ENCODE measurements around the gene PDZD8. TPM values are rescaled to one million over a fixed set of nuclear protein-coding genes. Genes with fewer than 3 reads are reported as not detected.
"Not testable (repeated sequence)": the region's sequence is repeated elsewhere in the genome, so short reads cannot be mapped to it uniquely, and the experiment has no call there.

PDZD8 gene
- total RNA-seq, 1 donor = 46.9 TPM

- DNase-seq (ENCODE audit: low read depth in 2 of 3, low spot score in 2 of 3) = no peak
These were observed 24.3 kb downstream of the PDZD8 start for GRCh38 chr10:117350909-117351308.

- no peak for DNase-seq (ENCODE audit: low read depth in 2 of 3, low spot score in 2 of 3)
These were observed 27.0 kb downstream of the PDZD8 start for GRCh38 chr10:117348236-117348635.

GRCh38 chr10:117346574-117346973, 28.7 kb downstream of the PDZD8 start:
- no peak for DNase-seq (ENCODE audit: low read depth in 2 of 3, low spot score in 2 of 3)

- DNase-seq (ENCODE audit: low read depth in 2 of 3, low spot score in 2 of 3) = no peak
These were observed 30.1 kb downstream of the PDZD8 start for GRCh38 chr10:117345143-117345542.

GRCh38 chr10:117342641-117343040, 32.6 kb downstream of the PDZD8 start:
- no peak for DNase-seq (ENCODE audit: low read depth in 2 of 3, low spot score in 2 of 3)

GRCh38 chr10:117341061-117341460, 34.2 kb downstream of the PDZD8 start:
- no peak for DNase-seq (ENCODE audit: low read depth in 2 of 3, low spot score in 2 of 3)

GRCh38 chr10:117339979-117340378, 35.3 kb downstream of the PDZD8 start:
- no peak for DNase-seq (ENCODE audit: low read depth in 2 of 3, low spot score in 2 of 3)

- DNase-seq (ENCODE audit: low read depth in 2 of 3, low spot score in 2 of 3) = no peak
These were observed 35.7 kb downstream of the PDZD8 start for GRCh38 chr10:117339578-117339977.

- no peak for DNase-seq (ENCODE audit: low read depth in 2 of 3, low spot score in 2 of 3)
These were observed 40.3 kb downstream of the PDZD8 start for GRCh38 chr10:117334926-117335325.

GRCh38 chr10:117334066-117334465, 41.2 kb downstream of the PDZD8 start:
- DNase-seq (ENCODE audit: low read depth in 2 of 3, low spot score in 2 of 3) = no peak

GRCh38 chr10:117327262-117327661, 48.0 kb downstream of the PDZD8 start:
- DNase-seq (ENCODE audit: low read depth in 2 of 3, low spot score in 2 of 3) = no peak

- DNase-seq (ENCODE audit: low read depth in 2 of 3, low spot score in 2 of 3) = no peak
These were observed 50.9 kb downstream of the PDZD8 start for GRCh38 chr10:117324367-117324766.

- peak in 1 of 3 donors; percentile 55 for DNase-seq (ENCODE audit: low read depth in 2 of 3, low spot score in 2 of 3)
These were observed 53.0 kb downstream of the PDZD8 start for GRCh38 chr10:117322260-117322659.

- DNase-seq (ENCODE audit: low read depth in 2 of 3, low spot score in 2 of 3) = peak in 1 of 3 donors; percentile 64
These were observed 55.1 kb downstream of the PDZD8 start for GRCh38 chr10:117320050-117320665.

- peak in 1 of 3 donors; percentile 45 for DNase-seq (ENCODE audit: low read depth in 2 of 3, low spot score in 2 of 3)
These were observed 56.3 kb downstream of the PDZD8 start for GRCh38 chr10:117318909-117319308.

- DNase-seq (ENCODE audit: low read depth in 2 of 3, low spot score in 2 of 3) = no peak
These were observed 58.5 kb downstream of the PDZD8 start for GRCh38 chr10:117316701-117317100.

GRCh38 chr10:117313641-117314040, 61.6 kb downstream of the PDZD8 start:
- no peak for DNase-seq (ENCODE audit: low read depth in 2 of 3, low spot score in 2 of 3)

GRCh38 chr10:117312430-117312829, 62.8 kb downstream of the PDZD8 start:
- DNase-seq (ENCODE audit: low read depth in 2 of 3, low spot score in 2 of 3) = no peak

GRCh38 chr10:117311261-117311660, 64.0 kb downstream of the PDZD8 start:
- DNase-seq (ENCODE audit: low read depth in 2 of 3, low spot score in 2 of 3) = no peak

- no peak for DNase-seq (ENCODE audit: low read depth in 2 of 3, low spot score in 2 of 3)
These were observed 68.6 kb downstream of the PDZD8 start for GRCh38 chr10:117306674-117307073.

- DNase-seq (ENCODE audit: low read depth in 2 of 3, low spot score in 2 of 3) = not testable (repeated sequence)
These were observed 71.8 kb downstream of the PDZD8 start for GRCh38 chr10:117303451-117303850.

GRCh38 chr10:117300671-117301070, 74.6 kb downstream of the PDZD8 start:
- DNase-seq (ENCODE audit: low read depth in 2 of 3, low spot score in 2 of 3) = no peak

GRCh38 chr10:117299435-117299834, 75.8 kb downstream of the PDZD8 start:
- DNase-seq (ENCODE audit: low read depth in 2 of 3, low spot score in 2 of 3) = no peak
